Heart right ventricle (tissue), 16 donors: Measurements from ENCODE around the gene CPLX4. TPM values are rescaled to one million over a fixed set of nuclear protein-coding genes. Genes with fewer than 3 reads are reported as not detected.

ENCODE experiments used
- ATAC-seq, 8 donors: fragments of 200-7000 bp; cut with Tn5 transposase; one replicate each; pipeline ENCODE4 v1.9.1; 2020; ENCODE audit warnings: mild to moderate bottlenecking in 8 of 8, moderate library complexity in 8 of 8, moderate number of reproducible peaks in 1 of 8
- DNase-seq, 2 donors: peaks; one replicate each; pipeline ENCODE4 v3.0.0-alpha.2; 2020
- H3K27ac ChIP-seq, 10 donors: fragments of 200-600 bp; sonication (generic) in 2 of 10; one replicate each; pipeline versions ENCODE4 v1.5.0 to v1.8.0; 2020 to 2022; ENCODE audit warnings: mild to moderate bottlenecking in 3 of 10
- H3K27me3 ChIP-seq, 7 donors: fragments of 200-600 bp; one replicate each; pipeline ENCODE4 v1.8.0; 2021 to 2022; ENCODE audit warnings: mild to moderate bottlenecking in 2 of 7
- H3K36me3 ChIP-seq, 9 donors: fragments of 200-600 bp; sonication (generic) in 1 of 9; one replicate each; pipeline versions ENCODE4 v1.5.0 to v1.8.0; 2020 to 2022; ENCODE audit warnings: mild to moderate bottlenecking in 2 of 9
- H3K4me1 ChIP-seq, 9 donors: fragments of 200-600 bp; sonication (generic) in 1 of 9; one replicate each; pipeline versions ENCODE4 v1.5.0 to v1.8.0; 2020 to 2022; ENCODE audit warnings: mild to moderate bottlenecking in 4 of 9
- H3K4me3 ChIP-seq, 10 donors: fragments of 200-600 bp; sonication (generic) in 2 of 10; one replicate each; pipeline versions ENCODE4 v1.5.0 to v1.8.0; 2020 to 2022; ENCODE audit warnings: mild to moderate bottlenecking in 7 of 10, moderate library complexity in 2 of 10
- H3K9me3 ChIP-seq, 11 donors: fragments of 200-600 bp in 10 of 11; sonication (generic) in 2 of 11; one replicate each; pipeline versions ENCODE4 v1.5.0 to v1.8.0; 2013 to 2022; ENCODE audit warnings: mild to moderate bottlenecking in 2 of 11, control low read depth in 1 of 11, moderate library complexity in 1 of 11
- WGBS, 2 donors: extraction: QIAGEN DNeasy Blood & Tissue Kit; methylation state at CpG; one replicate each; pipeline ENCODE4 v1.1.7; 2013; ENCODE audit warnings: inconsistent platforms in 1 of 2; 5-methylcytosine and 5-hydroxymethylcytosine counted together
- intact Hi-C, 10 donors: fragments of 100-400 bp; cut with DNase I; formaldehyde crosslinking; loops; one replicate each; pipeline versions ENCODE4 v1.11.1 to v1.14.2; 2022
- polyA plus RNA-seq, 2 donors: library from polyadenylated mRNA; stranded (reverse); fragments of 200-250 nt; gene quantifications; one replicate each; pipeline ENCODE4 v1.2.3, GENCODE V29; 2013
- total RNA-seq, 10 donors: library from RNA; stranded (reverse); fragmentation: NEBNext Ultra II Directional in 3 of 10; extraction: Animal tissue kit (Norgen Biotek cat#: 25700) in 3 of 10; gene quantifications; one replicate each; pipeline versions ENCODE4 v1.2.1 to v1.2.4, GENCODE V29; 2021 to 2023
- TF ChIP-seq, protein P1 (sequence below), 9 donors: fragments of 200-600 bp; sonication (generic) in 2 of 9; IDR thresholded peaks; one replicate each; pipeline versions ENCODE4 v1.5.0 to v1.8.0; 2021 to 2022; ENCODE audit warnings: antibody characterized with exemption in 9 of 9, mild to moderate bottlenecking in 5 of 9, moderate library complexity in 1 of 9
- donor health status: Arrhythmogenic right ventricular cardiomyopathy.
- donor health status: ischemic (EF 13 %, LVEDD 7.1; RV severe dilation, severe dysfunction).
- donor health status: healthy with polysubstance abuse.
- donor health status: DM: no; HTN: yes; CAD: no.
- donor health status: DM: no; HTN: no; CAD: no.
- donor health status: ischemic (EF 25% LVEDD 6.9; RV normal size, moderate dysfunction).
- donor health status: ischemic (EF 25% LVEDD 5.7; RV mildly dilated, moderate dysfunction).
- donor health status: healthy.
- donor health status: DM: yes; HTN: yes; CAD: no.
- donor health status: Ischemic cardiomyopathy.
- donor health status: ischemic (EF 35%, LVEDD 5.7; RV mildly dilated, moderate dysfunction).
- donor health status: nonischemic (EF 11% LVEDD 7.7; RV severe dilation, severe dysfunction).
- donor health status: DM: yes; HTN: yes; CAD: no.
- donor health status: PGD.
- donor health status: ischemic (EF 29% LVEDD 5.4; RV normal size, mild dysfunction).
- donor health status: nonischemic (EF 23%, LVEDD 6.1; RV moderate dilation, normal function).

Gene CPLX4
- total and polyA plus RNA-seq, 12 donors: 0.11 TPM; not detected in 11

DNA sequence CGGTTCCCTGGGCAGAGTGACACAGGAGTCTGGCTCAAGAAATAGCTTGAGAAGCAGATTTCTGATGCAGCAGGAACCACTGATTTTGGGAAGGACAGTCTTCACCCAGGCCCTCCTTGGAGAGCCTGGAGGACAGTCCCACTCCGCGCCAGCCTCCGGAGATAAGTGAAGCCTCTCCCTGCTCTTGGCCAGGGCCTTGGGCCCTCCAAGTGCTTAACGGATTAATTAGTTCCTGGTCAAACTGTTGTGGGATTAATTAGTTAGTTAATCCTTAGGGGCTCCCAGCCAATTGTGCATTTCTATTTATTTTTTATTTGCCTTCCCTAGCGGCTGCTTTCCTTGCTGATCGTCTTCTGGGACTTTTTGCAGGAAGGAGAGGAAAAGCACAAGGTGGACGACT is 19.6 kb downstream of the CPLX4 start:
- Histone ChIP-seq H3K4me1 (no peaks in the 10 kb centered on the region), H3K36me3 (no peaks in the 10 kb centered on the region), H3K9me3 (no peaks in the 10 kb centered on the region), H3K4me3 (no peak overlapping the region), H3K27me3 (peaks cover 0 to 58% (median 28%) of the 10 kb centered on the region in 7 donors), H3K27ac (no peak overlapping the region)
- intact Hi-C loops: no loop called here
- DNase-seq (no peak), ATAC-seq (no peak)
- TF ChIP-seq, protein P1, sequence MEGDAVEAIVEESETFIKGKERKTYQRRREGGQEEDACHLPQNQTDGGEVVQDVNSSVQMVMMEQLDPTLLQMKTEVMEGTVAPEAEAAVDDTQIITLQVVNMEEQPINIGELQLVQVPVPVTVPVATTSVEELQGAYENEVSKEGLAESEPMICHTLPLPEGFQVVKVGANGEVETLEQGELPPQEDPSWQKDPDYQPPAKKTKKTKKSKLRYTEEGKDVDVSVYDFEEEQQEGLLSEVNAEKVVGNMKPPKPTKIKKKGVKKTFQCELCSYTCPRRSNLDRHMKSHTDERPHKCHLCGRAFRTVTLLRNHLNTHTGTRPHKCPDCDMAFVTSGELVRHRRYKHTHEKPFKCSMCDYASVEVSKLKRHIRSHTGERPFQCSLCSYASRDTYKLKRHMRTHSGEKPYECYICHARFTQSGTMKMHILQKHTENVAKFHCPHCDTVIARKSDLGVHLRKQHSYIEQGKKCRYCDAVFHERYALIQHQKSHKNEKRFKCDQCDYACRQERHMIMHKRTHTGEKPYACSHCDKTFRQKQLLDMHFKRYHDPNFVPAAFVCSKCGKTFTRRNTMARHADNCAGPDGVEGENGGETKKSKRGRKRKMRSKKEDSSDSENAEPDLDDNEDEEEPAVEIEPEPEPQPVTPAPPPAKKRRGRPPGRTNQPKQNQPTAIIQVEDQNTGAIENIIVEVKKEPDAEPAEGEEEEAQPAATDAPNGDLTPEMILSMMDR (IDR thresholded peaks at IDR 0.05): no peak
- 65 to 69% methylated on average over 8 of the region's 8 CpGs for WGBS, 2 donors

GRCh38 chr18:59293317-59293716 is 25.1 kb downstream of the CPLX4 start:
- TF ChIP-seq, protein P1 (IDR thresholded peaks at IDR 0.05): no peak
- Histone ChIP-seq H3K4me1 (no peaks in the 10 kb centered on the region), H3K9me3 (no peaks in the 10 kb centered on the region), H3K4me3 (no peak overlapping the region), H3K27ac (no peak overlapping the region), H3K36me3 (no peaks in the 10 kb centered on the region), H3K27me3 (peaks cover 0 to 45% (median 37%) of the 10 kb centered on the region in 7 donors)
- intact Hi-C loops: no loop called here
- no peak for DNase-seq
- ATAC-seq: no peak

- H3K27me3 ChIP-seq: peaks cover 0 to 79% (median 58%) of the 10 kb centered on the region in 7 donors
- H3K27ac ChIP-seq: no peak overlapping the region
- no peak overlapping the region for H3K4me3 ChIP-seq
- 74 to 83% methylated on average over 6 of the region's 6 CpGs for WGBS, 2 donors
- TF ChIP-seq, protein P1 (IDR thresholded peaks at IDR 0.05): no peak
- intact Hi-C loops: no loop called here
- H3K36me3 ChIP-seq: no peaks in the 10 kb centered on the region
- no peaks in the 10 kb centered on the region for H3K9me3 ChIP-seq
- DNase-seq (no peak), ATAC-seq (no peak)
- no peaks in the 10 kb centered on the region for H3K4me1 ChIP-seq
These were observed 32.1 kb downstream of the CPLX4 start for GRCh38 chr18:59286341-59286740.

- Histone ChIP-seq H3K9me3 (no peaks in the 10 kb centered on the region), H3K27me3 (peaks cover 0 to 95% (median 86%) of the 10 kb centered on the region in 7 donors), H3K36me3 (no peaks in the 10 kb centered on the region), H3K27ac (no peak overlapping the region), H3K4me1 (no peaks in the 10 kb centered on the region), H3K4me3 (no peak overlapping the region)
- WGBS, 2 donors: 85 to 87% methylated on average over 11 of the region's 11 CpGs
- DNase-seq: no peak
- intact Hi-C loops: no loop called here
- TF ChIP-seq, protein P1 (IDR thresholded peaks at IDR 0.05): no peak
- no peak for ATAC-seq
These were observed 36.1 kb downstream of the CPLX4 start for GRCh38 chr18:59282341-59282740.
